Urinary bladder (tissue), 4 donors: ENCODE results near the gene HOXA13. TPM values are rescaled to one million over a fixed set of nuclear protein-coding genes. Genes with fewer than 3 reads are reported as not detected.

ENCODE experiments used
- DNase-seq: peaks from one replicate; pipeline ENCODE4 v3.0.0-alpha.2; 2015; ENCODE audit errors: extremely low spot score
- H3K27ac ChIP-seq: one replicate; pipeline ENCODE4 v1.5.1; 2013; ENCODE audit warnings: low read depth, mild to moderate bottlenecking, moderate library complexity
- H3K36me3 ChIP-seq: one replicate; pipeline ENCODE4 v1.6.1; 2013; ENCODE audit warnings: mild to moderate bottlenecking, moderate library complexity; ENCODE audit not compliant: insufficient read depth
- H3K4me1 ChIP-seq: one replicate; pipeline ENCODE4 v1.6.1; 2013; ENCODE audit warnings: mild to moderate bottlenecking, moderate library complexity; ENCODE audit not compliant: insufficient read depth
- H3K4me3 ChIP-seq: one replicate; pipeline ENCODE4 v1.5.1; 2013; ENCODE audit warnings: low read depth, low read length
- WGBS: extraction: QIAGEN DNeasy Blood & Tissue Kit; methylation state at CpG from one replicate; pipeline ENCODE4 v1.1.7; 2013; 5-methylcytosine and 5-hydroxymethylcytosine counted together
- polyA plus RNA-seq: library from polyadenylated mRNA; stranded (reverse); fragments of 200-250 nt; gene quantifications from one replicate; pipeline ENCODE4 v1.2.3, GENCODE V29; 2013
- total RNA-seq: library from RNA; depleted of rRNA; stranded (reverse); fragments of >200 nt; gene quantifications from one replicate; pipeline ENCODE4 v1.2.3, GENCODE V29; 2014
- donor health status: healthy with polysubstance abuse.
- donor health status: healthy.

HOXA13 gene
- total and polyA plus RNA-seq, 2 donors = 24.4 to 43.2 TPM

DNA sequence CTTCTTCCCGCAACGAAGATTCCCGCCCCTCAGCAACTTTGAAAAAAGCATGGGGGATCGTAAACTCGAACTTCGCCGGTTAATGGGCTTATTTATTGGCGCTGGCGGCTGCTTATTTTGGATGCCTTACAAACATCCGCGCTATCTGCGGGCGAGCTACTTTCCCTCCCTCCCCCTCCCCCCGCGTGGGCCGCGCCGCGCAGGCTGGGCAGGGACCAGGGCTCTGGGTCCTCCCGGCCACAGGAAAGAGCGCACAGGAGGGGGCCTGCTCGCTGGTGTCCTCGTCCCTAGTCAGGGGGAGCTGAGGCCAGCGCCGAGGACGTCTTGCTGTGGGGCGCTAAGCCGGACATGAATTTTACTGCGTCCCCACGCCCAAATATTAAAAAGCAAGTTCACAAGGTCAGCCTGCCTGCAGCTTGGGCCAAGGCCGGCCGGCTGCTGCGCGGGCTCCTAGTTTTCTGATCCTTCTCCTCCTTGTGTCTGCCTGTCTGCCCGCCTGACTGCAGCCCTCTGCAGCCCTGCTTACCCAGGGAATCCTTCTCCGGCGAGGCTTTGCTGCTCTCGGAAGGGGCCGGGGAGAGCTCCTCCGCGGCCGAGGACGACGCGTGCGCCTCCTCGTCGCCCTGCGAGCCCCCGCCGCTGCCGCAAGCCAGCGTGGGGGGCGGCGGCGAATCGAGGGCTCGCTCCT lies 26.9 kb downstream of the HOXA13 start:
- H3K27ac ChIP-seq = peak overlapping the region; percentile 95
- DNase-seq = no peak

DNA sequence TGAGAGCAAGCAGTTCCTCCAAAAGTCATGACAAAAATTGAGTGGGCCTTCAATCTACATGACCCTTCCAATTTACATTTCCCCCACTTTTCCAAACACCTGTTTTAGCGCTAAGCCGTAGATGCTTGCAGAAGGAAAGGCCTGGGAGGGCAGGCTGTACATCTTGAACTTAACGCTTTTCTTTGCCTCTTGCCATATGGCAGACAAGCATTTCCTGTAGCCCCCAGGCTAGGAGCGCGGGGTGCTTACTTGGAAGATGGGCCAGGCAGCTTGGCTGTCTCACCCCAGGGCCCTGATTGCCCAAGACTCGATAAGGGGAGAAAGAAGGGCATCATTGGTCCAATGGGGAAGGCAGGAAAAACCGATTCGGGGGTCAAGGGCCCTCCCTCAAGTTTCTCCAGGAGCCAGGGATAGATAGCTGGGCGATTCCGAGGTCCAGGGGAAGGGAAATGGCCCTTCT lies 27.5 kb downstream of the HOXA13 start:
- H3K4me1 ChIP-seq = no peaks in the 10 kb centered on the region
- H3K36me3 ChIP-seq = peaks cover 2% of the 10 kb centered on the region
- DNase-seq = no peak
- H3K4me3 ChIP-seq = peak overlapping the region; percentile 83
- WGBS = 11% methylated on average over 10 of the region's 10 CpGs
- H3K27ac ChIP-seq = peak overlapping the region; percentile 87

More for the DNA sequence above, 26.9 kb downstream of the HOXA13 start:
- under 1% methylated on average over 58 of the region's 58 CpGs for WGBS
- Histone ChIP-seq H3K4me1 (no peaks in the 10 kb centered on the region), H3K36me3 (peaks cover 2% of the 10 kb centered on the region), H3K4me3 (peak overlapping the region; percentile 83)

DNA sequence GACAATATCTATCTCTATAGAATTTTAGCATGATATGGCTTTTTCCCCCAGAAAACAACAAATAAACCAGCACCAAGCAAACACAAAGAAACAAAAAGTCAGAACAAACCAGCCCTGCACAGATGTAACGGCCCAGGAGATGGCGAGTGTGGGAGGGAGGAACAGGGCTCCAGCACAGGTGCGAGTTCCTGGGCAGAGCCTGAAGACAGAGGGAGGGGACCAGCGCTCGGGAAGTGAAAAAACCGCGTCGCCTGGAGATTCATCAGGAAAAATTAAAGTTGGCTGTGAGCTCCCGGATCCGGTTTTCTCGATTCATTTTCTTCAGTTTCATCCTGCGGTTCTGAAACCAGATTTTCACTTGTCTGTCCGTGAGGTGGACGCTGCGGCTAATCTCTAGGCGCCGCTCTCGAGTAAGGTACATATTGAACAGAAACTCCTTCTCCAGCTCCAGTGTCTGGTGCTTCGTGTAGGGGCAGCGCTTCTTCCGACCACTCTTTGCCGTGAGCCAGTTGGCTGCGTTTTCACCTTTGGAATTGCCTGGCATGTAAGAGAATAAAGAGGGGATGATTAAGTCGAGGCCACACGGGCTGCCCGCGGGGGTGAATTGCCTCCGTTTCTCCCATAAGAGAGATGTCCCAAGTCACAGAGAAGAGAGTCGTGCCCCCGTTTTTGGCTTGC lies 28.1 kb downstream of the HOXA13 start:
- Histone ChIP-seq H3K4me1 (no peaks in the 10 kb centered on the region), H3K4me3 (peak overlapping the region; percentile 83), H3K27ac (peak overlapping the region; percentile 87), H3K36me3 (peaks cover 2% of the 10 kb centered on the region)
- 19% methylated on average over 30 of the region's 30 CpGs for WGBS
- DNase-seq = no peak

DNA sequence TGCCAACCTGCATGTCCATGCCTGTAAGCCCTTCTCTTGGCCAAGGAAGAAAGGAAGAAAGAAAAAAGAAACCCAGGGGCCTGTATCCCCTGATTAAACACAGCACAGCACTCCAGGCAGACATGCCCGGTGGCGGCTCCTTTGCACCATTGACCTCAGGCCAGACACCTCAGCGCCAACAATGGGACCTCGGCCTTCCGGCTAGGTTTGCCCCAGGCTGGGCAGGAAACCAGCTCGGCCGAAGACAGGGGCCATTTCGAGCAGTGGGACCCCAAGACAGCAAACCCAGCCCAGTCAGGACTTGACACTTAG lies 28.6 kb downstream of the HOXA13 start:
- WGBS = 17% methylated on average over 8 of the region's 8 CpGs
- H3K4me3 ChIP-seq = peak overlapping the region; percentile 83
- H3K27ac ChIP-seq = peak overlapping the region; percentile 87
- DNase-seq = no peak
- H3K36me3 ChIP-seq = peaks cover 2% of the 10 kb centered on the region
- no peaks in the 10 kb centered on the region for H3K4me1 ChIP-seq

DNA sequence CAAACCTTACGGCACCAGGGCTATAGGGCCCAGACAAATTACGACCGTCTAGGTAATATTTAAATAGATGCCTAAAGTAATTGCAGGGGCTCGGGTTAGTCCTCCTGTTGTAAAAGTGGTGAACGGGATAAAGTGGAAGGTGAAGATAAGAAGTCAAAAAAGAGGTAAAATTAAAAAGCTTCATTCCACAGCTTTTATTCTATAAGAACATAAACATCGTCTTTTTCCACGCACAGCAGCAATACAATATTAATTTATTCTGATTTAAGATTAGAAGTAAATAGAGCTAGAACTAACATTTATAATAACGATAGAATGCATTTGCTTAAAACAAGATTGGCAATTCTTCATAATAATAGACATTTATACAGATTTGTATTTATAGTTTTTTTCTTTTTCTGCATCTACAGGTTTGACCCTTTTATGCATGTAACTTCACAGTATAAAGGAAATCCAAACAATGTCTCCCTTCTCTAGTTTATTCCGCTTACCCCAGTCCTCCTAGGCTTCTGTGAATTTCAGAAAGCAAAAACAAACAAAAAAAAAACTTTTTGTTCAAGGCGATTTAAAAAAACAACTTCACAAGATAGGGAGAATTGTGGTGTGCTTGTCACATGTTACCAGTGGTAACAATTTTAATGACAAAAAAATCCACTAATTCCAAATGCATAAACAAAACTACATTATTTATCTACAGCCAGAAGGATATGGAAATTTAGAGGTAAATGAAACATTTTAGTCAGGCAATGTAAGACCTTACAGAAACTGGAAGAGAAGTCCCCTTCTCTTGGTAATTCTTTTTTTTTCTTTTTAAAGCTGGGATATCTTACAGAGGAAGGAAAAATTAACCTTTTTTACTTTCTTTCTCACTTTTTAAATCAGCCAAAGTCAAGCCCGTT lies 29.2 kb downstream of the HOXA13 start:
- no peak for DNase-seq
- Histone ChIP-seq H3K4me3 (peak overlapping the region; percentile 83), H3K27ac (peak overlapping the region; percentile 98), H3K36me3 (peaks cover 2% of the 10 kb centered on the region), H3K4me1 (no peaks in the 10 kb centered on the region)
- WGBS = 24% methylated on average over 11 of the region's 11 CpGs

DNA sequence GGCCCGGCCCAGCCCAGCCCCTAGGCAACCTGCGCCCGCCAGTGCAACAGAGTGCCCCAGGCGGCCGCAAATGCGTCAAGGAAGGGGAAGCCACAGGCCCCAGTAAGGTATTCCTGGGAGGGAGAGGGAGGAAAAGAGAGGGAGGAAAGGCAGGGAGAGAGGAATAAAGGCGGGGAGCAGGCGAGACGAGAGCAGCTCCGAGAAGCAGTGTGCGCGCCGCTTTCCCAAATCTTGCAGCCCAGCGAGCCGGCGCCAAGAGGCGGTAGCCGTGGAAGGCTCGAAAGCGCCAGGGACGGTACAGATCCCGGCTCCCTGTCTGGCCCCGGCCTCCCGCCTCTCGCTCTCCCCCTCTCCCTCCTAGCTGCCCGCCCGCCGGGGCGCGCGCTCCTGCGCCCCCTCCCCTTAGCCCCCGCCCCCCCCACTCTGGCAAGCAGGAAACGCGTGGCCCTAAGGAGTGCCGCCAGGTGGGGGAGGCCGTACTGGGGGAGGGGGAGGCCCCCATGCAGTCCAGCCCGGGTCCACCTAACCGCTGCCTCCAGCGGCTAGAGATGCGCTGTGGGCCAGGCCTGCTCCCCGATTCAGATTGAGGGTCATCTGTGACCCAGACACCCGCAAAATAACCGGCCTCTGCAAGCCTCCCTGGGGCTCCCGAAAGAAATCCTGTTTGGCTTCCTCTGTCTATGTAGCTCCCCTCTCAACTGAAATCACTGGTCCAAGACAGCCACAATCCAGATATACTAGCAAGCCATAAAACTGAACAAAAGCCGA lies 30.0 kb downstream of the HOXA13 start:
- H3K4me1 ChIP-seq = no peaks in the 10 kb centered on the region
- H3K27ac ChIP-seq = peak overlapping the region; percentile 98
- 2% methylated on average over 46 of the region's 46 CpGs for WGBS
- H3K4me3 ChIP-seq = peak overlapping the region; percentile 57
- peaks cover 2% of the 10 kb centered on the region for H3K36me3 ChIP-seq
- DNase-seq = no peak

DNA sequence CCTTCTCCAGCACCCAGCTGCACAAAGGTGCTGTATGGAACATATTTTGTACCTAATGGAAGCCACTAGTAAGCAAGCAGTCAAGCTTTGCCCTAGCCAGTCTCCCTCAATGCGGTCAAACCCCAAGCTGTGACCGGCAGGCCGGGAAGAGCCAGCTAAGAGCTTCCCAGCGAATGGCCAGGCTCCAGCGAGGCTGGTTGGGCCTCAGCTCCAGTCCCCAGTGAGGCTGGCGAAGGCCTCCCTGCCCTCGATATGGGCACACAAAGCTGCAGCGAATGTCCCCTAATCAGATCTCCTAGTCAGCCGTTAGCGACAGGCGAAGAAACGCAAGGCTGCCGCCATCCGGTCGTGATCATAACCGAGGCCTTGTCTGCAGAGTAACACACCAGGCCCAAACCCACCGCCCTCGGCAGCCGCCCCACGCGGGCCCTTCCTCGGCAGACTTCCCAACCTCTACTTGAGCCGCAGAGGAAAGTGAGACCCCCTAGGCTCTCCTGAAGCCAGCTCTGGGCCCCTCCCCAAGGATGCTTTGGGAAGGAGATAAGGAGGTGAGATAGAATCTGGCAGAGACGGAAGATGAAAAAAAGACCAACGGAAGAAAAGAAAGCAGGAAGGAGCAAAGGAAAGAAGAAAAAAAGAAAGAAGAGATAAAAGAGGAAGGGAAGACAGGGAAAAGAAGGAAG lies 31.5 kb downstream of the HOXA13 start:
- no peaks in the 10 kb centered on the region for H3K4me1 ChIP-seq
- peaks cover 2% of the 10 kb centered on the region for H3K36me3 ChIP-seq
- 18% methylated on average over 25 of the region's 25 CpGs for WGBS
- H3K4me3 ChIP-seq = peak overlapping the region; percentile 57
- DNase-seq = no peak
- H3K27ac ChIP-seq = peak overlapping the region; percentile 98

DNA sequence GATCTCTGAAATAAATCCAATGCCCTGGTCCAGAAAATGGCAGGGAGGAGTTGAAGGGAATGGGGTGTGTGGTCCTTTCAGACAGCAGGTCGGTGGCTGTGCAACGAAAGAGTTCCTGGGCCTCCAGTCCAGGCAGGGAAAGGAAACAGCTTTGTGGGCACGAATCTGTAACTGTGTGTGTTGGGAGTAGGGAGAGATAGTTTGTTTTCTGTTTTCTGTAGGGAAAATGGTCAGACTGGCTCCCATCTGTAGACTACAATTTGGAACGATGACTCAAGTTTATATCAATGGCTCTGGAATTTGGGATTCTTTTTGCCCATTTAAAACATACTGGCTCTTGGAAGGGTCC lies 32.0 kb downstream of the HOXA13 start:
- Histone ChIP-seq H3K4me1 (no peaks in the 10 kb centered on the region), H3K27ac (peak overlapping the region; percentile 98), H3K4me3 (peak overlapping the region; percentile 57), H3K36me3 (peaks cover 2% of the 10 kb centered on the region)
- 21% methylated on average over 4 of the region's 4 CpGs for WGBS
- DNase-seq = no peak

DNA sequence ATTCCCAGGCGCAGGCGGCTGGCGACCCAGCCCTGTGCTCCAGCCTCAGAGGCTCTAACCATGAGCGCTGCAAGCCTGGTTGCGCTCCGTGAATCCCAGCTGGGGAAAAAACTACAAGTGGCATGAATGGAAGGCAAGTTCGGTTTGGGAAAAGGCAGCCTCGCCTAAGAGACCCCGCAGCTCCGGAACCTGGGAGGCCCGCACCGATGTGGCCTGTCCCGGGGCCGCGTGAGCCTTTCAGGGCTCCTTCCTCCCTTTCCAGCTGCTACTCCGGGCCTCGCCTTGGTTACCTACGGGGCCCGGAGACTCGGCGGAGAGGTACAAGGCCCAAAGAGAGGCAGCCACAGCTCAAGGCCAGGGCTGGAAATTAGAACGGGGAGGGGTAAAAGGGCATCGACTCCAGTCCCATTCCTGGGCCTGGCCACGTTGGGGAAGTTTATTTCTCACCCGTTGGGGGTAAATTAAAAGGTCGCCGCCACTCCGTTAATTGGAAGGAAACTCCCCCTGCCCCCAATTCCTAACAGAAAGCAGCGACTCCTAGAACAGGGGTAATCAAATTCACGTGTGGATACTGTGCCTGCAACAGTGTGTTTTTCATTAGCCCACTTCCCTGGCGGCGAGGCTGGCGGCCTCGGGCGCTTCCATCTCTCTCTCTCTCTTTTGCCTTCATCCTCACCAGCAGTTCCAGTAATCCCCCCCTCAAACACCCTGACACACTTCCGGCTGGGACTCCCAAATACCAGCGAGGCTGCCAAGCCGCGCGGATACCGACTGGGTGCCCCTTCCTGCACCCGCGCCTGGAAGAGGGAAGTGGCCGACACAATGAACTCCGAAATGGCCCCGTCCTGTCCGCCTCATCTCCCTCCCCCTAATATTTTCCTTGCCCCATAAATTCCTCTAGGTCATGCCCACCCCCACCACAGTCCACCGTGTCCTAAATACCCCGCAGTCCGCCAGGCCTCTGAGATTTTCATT lies 33.1 kb downstream of the HOXA13 start:
- H3K36me3 ChIP-seq = peaks cover 2% of the 10 kb centered on the region
- H3K4me3 ChIP-seq = peak overlapping the region; percentile 74
- peak overlapping the region; percentile 98 for H3K27ac ChIP-seq
- 14% methylated on average over 50 of the region's 50 CpGs for WGBS
- no peak for DNase-seq
- no peaks in the 10 kb centered on the region for H3K4me1 ChIP-seq

DNA sequence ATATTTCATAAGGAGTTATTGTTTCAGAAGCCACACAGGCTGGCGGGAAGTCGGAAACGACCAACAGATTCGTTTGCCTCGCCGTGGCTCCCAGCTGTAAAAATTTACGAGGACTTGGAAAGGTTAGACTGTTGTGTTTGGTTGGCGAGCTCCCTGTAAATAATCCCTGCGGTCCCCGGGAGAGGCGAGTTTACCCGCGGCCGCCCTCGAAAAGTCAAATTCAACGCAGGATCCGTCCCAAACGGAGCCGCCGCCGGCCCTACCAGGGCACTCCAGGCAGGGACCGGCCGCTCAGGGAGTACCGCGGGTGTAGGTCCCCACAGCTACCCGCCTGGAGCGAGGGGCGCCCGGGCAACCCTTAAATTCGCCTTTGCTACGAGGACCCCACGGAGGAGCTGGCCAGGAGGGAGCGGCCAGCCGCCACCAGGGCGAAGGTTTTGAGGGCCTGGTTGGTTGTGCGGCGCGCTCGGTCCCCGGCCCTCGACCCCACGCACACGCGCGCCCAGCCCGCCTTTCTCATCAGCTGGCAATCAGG lies 33.8 kb downstream of the HOXA13 start:
- WGBS = 8% methylated on average over 46 of the region's 46 CpGs
- no peak for DNase-seq
- Histone ChIP-seq H3K4me3 (peak overlapping the region; percentile 74), H3K36me3 (no peaks in the 10 kb centered on the region), H3K27ac (peak overlapping the region; percentile 98), H3K4me1 (no peaks in the 10 kb centered on the region)

DNA sequence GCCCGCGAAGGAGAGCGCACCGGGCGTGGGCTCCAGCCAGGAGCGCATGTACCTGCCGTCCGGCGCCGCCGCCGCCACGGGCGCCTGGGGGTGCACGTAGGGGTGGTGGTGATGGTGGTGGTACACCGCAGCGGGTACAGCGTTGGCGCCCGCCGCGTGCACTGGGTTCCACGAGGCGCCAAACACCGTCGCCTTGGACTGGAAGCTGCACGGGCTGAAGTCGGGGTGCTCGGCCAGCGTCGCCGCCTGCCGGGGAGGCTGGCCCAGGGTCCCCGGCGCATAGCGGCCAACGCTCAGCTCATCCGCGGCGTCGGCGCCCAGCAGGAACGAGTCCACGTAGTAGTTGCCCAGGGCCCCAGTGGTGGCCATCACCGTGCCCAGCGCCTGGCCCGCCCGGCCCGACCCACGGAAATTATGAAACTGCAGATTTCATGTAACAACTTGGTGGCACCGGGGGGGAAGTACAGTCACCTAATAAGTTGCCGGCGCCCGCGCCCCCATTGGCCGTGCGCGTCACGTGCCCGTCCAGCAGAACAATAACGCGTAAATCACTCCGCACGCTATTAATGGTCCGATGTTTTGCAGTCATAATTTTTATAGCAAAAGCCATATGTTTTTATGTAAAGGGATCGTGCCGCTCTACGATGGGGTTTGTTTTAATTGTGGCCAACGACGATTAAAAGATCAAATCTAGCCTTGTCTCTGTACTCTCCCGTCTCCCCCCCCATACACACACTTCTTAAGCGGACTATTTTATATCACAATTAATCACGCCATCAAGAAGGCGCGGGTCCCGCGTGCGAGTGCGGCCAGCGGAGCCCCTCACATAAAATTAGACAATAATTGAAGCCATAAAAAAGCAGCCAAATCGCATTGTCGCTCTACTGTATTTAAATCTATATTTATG lies 34.5 kb downstream of the HOXA13 start, which contains the start of gene HOXA9:
Gene HOXA9 (minus strand): TSS at position 449 of the 907 bp plus-strand sequence. CDS start 80 bp downstream, at position 369.
- peak within 1 kb of the TSS; percentile 98 for H3K27ac ChIP-seq
- no peaks in the 10 kb centered on the region for H3K4me1 ChIP-seq
- WGBS = 2% methylated on average over 82 of the region's 82 CpGs
- peak within 1 kb of the TSS; percentile 74 for H3K4me3 ChIP-seq
- H3K36me3 ChIP-seq = no peaks in the 10 kb centered on the region
- peak; percentile 89 for DNase-seq
